Right lobe of liver (tissue), 6 donors: ENCODE data around the gene GOLGA6L10. TPM values are rescaled to one million over a fixed set of nuclear protein-coding genes. Genes with fewer than 3 reads are reported as not detected.
"Not testable (repeated sequence)": the region's sequence is repeated elsewhere in the genome, so short reads cannot be mapped to it uniquely, and the experiment has no call there.

Experiments used
- ATAC-seq, 4 donors: fragments of 200-7000 bp; cut with Tn5 transposase; one replicate each; pipeline ENCODE4 v1.9.1; 2020; ENCODE audit warnings: mild to moderate bottlenecking in 4 of 4, moderate library complexity in 4 of 4
- DNase-seq, 3 donors: peaks; one replicate each; pipeline ENCODE4 v3.0.0-alpha.2; 2020
- H3K27ac ChIP-seq, 3 donors: fragments of 200-600 bp; one replicate each; pipeline ENCODE4 v1.8.0; 2022
- H3K27me3 ChIP-seq, 2 donors: fragments of 200-600 bp; one replicate each; pipeline ENCODE4 v1.8.0; 2022
- H3K36me3 ChIP-seq, 4 donors: fragments of 200-600 bp; sonication (generic) in 1 of 4; one replicate each; pipeline versions ENCODE4 v1.5.1 to v1.8.0; 2017 to 2022; ENCODE audit warnings: control low read depth in 1 of 4
- H3K4me1 ChIP-seq, 4 donors: fragments of 200-600 bp; sonication (generic) in 1 of 4; one replicate each; pipeline versions ENCODE4 v1.5.1 to v1.8.0; 2017 to 2022; ENCODE audit warnings: control low read depth in 1 of 4
- H3K4me3 ChIP-seq, 3 donors: fragments of 200-600 bp; one replicate each; pipeline ENCODE4 v1.8.0; 2022
- H3K9me3 ChIP-seq, 4 donors: fragments of 200-600 bp; sonication (generic) in 1 of 4; one replicate each; pipeline versions ENCODE4 v1.5.1 to v1.8.0; 2017 to 2022; ENCODE audit warnings: control low read depth in 1 of 4
- CTCF ChIP-seq, 4 donors: fragments of 200-600 bp in 3 of 4; fragments of 450-650 bp in 1 of 4; IDR thresholded peaks; one replicate each; pipeline versions ENCODE4 v1.5.1 to v1.8.0; 2016 to 2022; ENCODE audit warnings: antibody characterized with exemption in 4 of 4, mild to moderate bottlenecking in 2 of 4
- POLR2A ChIP-seq: fragments of 450-650 bp; IDR thresholded peaks from one replicate; pipeline ENCODE4 v1.6.1; 2017; ENCODE audit warnings: antibody characterized with exemption, mild to moderate bottlenecking
- WGBS: methylation state at CpG from one replicate; pipeline ENCODE4 v1.1.6; 2018; ENCODE audit warnings: low coverage, low lambda C conversion rate; ENCODE audit not compliant: insufficient coverage; ENCODE audit errors: missing lambda C conversion rate; 5-methylcytosine and 5-hydroxymethylcytosine counted together
- intact Hi-C, 2 donors: fragments of 100-400 bp; cut with DNase I; formaldehyde crosslinking; loops; one replicate each; pipeline versions ENCODE4 v1.11.2 to v1.14.1; 2022
- total RNA-seq, 6 experiments: library from RNA; depleted of rRNA in 2 of 6; stranded (reverse); fragments of >200 nt in 2 of 6; fragmentation: NEBNext Ultra II Directional in 3 of 6; extraction: Animal tissue kit (Norgen Biotek cat#: 25700) in 3 of 6; gene quantifications; one replicate each; pipeline versions ENCODE4 v1.1.0 to v1.2.4, GENCODE V29; 2016 to 2023
- donor health status: DM: no; HTN: yes; CAD: no.
- donor health status: DM: no; HTN: no; CAD: no.
- donor health status: DM: no; HTN: no; CAD: no.
- donor health status: DM: no; HTN: yes; CAD: no.
- donor health status: DM: no; HTN: yes; CAD: no.

Gene GOLGA6L10
- total RNA-seq, 6 experiments from 2014 or later: 0.06 to 0.93 (median 0.38) TPM

GRCh38 chr15:82312586-82313349 lies 36.5 kb downstream of the GOLGA6L10 start:
- no peaks in the 10 kb centered on the region for H3K4me1 ChIP-seq
- intact Hi-C loops: no loop called here
- H3K9me3 ChIP-seq: no peaks in the 10 kb centered on the region
- DNase-seq: no peak
- no peak overlapping the region for H3K27ac ChIP-seq
- 40% methylated on average over 5 of the region's 8 CpGs for WGBS
- no peaks in the 10 kb centered on the region for H3K36me3 ChIP-seq
- no peak for ATAC-seq
- H3K27me3 ChIP-seq: no peaks in the 10 kb centered on the region
- TF ChIP-seq CTCF (IDR thresholded peaks at IDR 0.05): no peak
- no peak overlapping the region for H3K4me3 ChIP-seq

GRCh38 chr15:82311321-82311720 lies 38.0 kb downstream of the GOLGA6L10 start:
- ATAC-seq, H3K4me3 ChIP-seq, H3K4me1 ChIP-seq, intact Hi-C loops, DNase-seq, H3K36me3 ChIP-seq, H3K9me3 ChIP-seq, H3K27ac ChIP-seq, H3K27me3 ChIP-seq: not testable (repeated sequence)
- WGBS: 65% methylated on average over 5 of the region's 5 CpGs

GRCh38 chr15:82309802-82310201 lies 39.5 kb downstream of the GOLGA6L10 start:
- Histone ChIP-seq H3K27me3 (no peaks in the 10 kb centered on the region), H3K36me3 (no peaks in the 10 kb centered on the region), H3K27ac (no peak overlapping the region), H3K4me1 (no peaks in the 10 kb centered on the region), H3K4me3 (no peak overlapping the region), H3K9me3 (no peaks in the 10 kb centered on the region)
- DNase-seq (no peak), ATAC-seq (no peak)
- TF ChIP-seq CTCF (IDR thresholded peaks at IDR 0.05) (no peak), POLR2A (no peak)
- 29% methylated on average over 2 of the region's 2 CpGs for WGBS
- intact Hi-C loops: no loop called here

- no peaks in the 10 kb centered on the region for H3K4me1 ChIP-seq
- no peak for TF ChIP-seq CTCF (IDR thresholded peaks at IDR 0.05)
- H3K27me3 ChIP-seq: no peaks in the 10 kb centered on the region
- WGBS: no CpG with 5 or more reads among the region's 8 CpGs
- H3K4me3 ChIP-seq: no peak overlapping the region
- ATAC-seq (no peak), DNase-seq (no peak)
- H3K27ac ChIP-seq: no peak overlapping the region
- no peaks in the 10 kb centered on the region for H3K36me3 ChIP-seq
- intact Hi-C loops: no loop called here
- H3K9me3 ChIP-seq: no peaks in the 10 kb centered on the region
These were observed 41.6 kb downstream of the GOLGA6L10 start for GRCh38 chr15:82307714-82308081.

- Histone ChIP-seq H3K4me1 (no peaks in the 10 kb centered on the region), H3K36me3 (no peaks in the 10 kb centered on the region), H3K27me3 (no peaks in the 10 kb centered on the region), H3K4me3 (no peak overlapping the region), H3K27ac (no peak overlapping the region), H3K9me3 (no peaks in the 10 kb centered on the region)
- DNase-seq: no peak
- ATAC-seq: no peak
- 82% methylated on average over 7 of the region's 16 CpGs for WGBS
- TF ChIP-seq POLR2A: no peak
- no peak for TF ChIP-seq CTCF (IDR thresholded peaks at IDR 0.05)
- intact Hi-C loops: no loop called here
These were observed 42.2 kb downstream of the GOLGA6L10 start for GRCh38 chr15:82306791-82307713.
